ENCODE data around the gene INF2.

INF2 gene

DNA sequence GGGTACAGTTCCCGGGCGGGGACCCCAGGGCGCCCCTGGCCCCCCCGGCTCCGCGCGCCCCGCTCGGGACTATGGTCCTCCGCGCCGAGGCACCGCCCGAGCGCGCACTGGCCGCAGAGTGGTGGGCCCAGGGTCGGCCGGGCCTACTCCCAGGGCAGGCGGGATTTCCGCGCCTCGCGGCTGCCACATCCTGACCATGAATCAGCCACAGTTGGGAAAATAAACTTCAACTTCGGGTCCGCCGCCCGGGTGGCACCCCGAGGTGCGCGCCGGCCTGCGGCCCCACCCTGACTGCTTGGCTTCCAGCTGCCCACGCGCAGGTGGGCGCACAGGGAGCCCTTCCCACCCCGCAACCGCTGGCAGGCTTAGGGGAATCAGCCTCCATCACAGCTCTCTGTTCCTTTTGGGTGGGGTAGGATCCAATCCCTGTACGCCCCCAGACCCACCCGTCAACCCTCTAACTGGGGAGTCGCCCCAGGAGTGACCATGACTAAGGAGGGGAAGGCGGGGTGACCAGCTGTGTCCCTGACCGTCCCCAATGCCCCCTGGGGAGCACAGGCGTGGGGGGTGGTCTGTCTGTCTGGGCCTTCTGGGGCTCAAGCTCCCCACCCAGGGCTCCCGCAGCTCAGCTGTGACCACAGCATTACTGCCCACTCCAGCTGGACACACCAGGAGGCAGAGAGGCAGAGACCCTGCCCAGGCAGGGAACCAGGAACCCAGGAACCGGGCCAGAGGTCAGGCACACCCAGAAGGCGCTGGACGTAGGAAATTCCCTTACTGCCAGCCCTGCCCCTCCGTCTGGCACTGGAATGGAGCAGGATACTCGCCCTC lies 678 bp downstream of the INF2 start:
- no peak for DNase-seq (ENCODE audit: low spot score)

- DNase-seq (ENCODE audit: low spot score) = no peak
Measured at GRCh38 chr14:104690861-104691455, 1.5 kb downstream of the INF2 start.

- no peak for DNase-seq (ENCODE audit: low spot score)
Measured at GRCh38 chr14:104691546-104692260, 2.3 kb downstream of the INF2 start.

DNA sequence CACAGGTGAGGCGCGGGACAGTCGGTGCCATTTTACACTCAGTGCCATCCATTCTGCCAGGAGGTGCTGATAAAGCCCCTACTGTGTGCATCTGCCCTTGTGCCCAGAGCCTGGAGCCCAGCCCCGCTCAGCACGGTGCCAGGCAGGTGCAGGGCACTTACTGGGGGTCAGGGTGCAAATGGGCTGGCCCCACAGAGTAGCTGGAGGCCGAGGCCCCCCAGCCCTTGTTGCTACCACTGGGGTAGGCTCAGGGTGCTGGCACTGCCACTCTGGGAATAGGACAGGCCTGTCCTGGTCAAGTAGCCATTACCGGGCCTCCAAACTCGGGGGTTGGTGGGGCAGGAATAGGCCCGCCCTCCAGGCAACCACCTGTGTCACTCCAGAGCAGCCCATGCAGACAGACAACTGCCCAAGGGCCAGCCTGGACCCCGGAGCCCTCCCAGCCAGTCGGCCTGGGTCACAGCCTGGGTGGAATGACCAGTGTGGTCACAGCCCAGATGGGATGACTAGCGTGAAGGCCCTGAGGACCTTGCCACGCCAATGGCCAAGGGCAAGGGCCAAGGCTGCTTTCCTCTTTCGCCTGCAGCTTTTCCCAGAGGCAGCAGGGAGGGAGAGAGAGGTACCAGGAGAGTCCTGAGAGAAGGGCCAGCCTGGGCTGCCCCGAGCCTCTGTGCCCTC lies 3.0 kb downstream of the INF2 start:
- DNase-seq (ENCODE audit: low spot score) = no peak

GRCh38 chr14:104692939-104693315 lies 3.5 kb downstream of the INF2 start:
- no peak for DNase-seq (ENCODE audit: low spot score)

GRCh38 chr14:104693482-104694431 lies 4.3 kb downstream of the INF2 start:
- no peak for DNase-seq (ENCODE audit: low spot score)

DNA sequence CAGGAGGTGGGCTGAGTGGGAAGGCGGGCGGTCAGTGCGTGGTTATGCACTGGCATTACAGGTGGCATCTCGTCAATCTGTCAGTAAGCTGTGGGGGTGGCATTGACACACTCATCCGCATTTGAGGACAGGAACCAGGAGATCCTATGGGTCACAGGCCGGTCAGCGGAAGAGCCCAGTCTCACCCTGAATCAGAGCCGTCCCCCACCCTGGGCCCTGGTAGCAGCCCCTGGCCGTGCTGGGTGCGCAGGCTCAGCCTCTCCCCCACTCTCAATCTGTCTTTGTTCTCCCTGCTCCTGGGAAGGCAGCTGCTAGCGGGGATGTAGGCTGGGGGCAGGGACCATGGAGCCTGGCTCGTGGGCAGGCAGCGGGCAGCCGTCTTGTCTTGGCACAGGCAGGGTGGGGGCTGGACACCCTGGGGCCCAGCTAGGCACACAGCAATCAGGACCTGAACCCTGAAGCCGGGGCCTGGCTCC lies 5.1 kb downstream of the INF2 start:
- DNase-seq (ENCODE audit: low spot score) = peak; percentile 44

DNA sequence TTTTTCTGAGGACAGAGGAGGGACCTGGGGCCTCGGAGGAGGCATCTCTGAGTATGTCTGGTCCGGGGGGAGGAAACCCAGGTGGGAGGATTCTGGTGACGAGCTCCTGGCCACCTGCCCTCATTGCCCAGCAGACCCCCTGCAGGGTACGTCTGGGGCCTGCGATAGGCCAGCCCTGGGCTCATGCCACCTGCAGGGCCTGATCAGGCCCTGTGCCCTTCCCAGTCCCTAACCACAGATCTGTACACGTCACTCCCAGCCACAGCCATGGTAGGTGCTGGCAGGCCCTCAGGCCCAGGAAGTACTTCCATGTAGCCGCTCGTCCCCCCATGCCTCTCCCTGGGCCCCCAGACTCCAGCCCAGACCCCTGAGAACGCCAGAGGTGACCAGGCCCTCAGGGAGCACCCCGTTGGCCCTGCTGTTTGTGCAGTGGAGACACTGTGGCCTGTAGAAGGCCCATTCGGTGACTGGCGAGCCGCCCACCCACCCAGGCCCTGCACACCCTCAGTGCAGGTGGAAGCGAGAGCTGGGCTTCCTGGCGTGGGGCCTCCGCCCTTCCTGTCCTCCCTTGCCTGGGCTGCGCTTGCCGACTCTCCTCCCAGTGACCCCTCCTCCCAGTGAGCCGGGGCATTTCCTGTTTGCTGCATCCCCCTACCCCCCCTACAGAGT lies 5.7 kb downstream of the INF2 start:
- DNase-seq (ENCODE audit: low spot score) = peak; percentile 97

DNA sequence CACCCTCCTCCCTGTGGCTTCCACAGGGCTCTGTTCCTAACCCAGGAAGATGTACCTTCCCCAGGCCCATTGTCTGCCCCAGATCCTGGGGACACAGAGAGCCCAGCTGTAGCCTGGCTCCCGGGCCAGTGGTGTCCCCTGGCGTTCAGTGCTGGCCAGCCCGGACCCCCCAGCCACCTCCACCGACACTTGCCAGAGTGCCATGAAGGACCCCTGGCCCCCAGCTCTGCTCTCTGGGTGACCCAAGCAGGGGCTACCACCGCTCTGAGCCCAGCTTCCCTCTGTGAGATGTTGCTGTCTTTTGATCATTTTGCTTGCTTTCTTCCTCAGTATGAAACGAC lies 6.2 kb downstream of the INF2 start:
- DNase-seq (ENCODE audit: low spot score) = no peak

DNA sequence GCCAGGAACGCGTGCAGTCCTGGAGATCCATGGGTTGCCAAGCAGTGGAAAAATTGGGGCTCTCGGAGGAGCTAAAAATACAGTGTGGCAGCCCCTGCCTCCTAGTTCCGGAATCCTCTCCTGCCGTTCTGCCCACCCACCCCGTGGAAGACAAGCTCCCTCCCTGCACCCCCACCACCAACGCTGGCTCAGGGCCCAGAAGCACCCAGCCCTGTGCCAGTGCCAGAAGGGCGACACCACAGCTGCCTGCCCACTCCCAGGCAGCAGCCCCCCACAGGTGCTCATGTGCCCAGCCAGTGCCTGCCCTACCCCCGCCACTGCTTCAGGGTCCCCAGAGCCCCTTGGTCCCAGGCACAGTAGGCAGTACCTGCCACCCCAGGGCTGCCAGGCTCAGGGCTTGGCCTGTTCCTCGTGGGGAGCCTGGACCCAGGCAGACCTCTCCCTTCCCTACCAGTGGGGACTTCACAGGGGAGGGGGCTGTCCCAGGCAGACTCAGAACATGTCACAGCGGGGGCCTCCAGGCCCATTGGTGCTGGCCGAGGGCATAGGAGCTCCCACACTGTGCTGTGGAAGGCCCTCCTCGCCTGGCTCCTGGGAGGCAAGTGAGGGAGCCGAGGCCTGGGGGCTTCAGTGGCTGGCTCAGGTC lies 7.4 kb downstream of the INF2 start:
- no peak for DNase-seq (ENCODE audit: low spot score)

GRCh38 chr14:104697317-104697703 lies 7.9 kb downstream of the INF2 start:
- no peak for DNase-seq (ENCODE audit: low spot score)

DNA sequence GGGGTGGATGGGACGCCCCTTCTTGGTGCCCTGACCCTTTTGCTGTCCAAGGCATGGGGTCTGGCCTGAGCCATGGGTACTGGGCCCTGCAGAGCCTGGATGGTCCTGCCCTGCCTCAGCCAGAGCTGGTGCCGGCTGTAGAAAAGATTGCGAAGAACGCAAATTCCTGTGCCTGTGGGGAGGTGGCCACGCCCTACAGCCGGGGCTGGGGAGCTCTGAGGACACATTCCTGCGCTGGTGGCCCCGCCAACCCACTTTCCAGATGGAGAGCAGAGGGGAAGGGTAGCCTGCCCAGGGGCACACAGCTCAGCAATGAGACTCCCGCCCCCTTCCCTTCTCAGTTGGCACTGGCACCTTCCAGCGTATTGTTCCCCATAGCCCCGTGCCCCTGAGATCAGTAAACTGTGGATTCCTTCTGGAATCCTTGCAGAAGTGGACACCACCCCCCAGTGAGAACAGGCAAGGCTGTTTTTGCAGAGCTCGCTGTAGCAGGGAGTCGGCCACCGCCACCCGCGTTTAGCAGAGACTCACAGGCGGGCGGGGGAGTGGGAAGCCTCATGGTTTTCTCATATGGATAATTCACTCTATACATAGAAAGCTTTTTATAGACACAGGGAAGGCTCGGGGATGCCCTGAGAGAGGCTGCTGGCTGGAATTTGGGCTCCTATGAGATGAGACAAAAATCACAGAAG lies 8.6 kb downstream of the INF2 start:
- DNase-seq (ENCODE audit: low spot score) = peak; percentile 50

DNA sequence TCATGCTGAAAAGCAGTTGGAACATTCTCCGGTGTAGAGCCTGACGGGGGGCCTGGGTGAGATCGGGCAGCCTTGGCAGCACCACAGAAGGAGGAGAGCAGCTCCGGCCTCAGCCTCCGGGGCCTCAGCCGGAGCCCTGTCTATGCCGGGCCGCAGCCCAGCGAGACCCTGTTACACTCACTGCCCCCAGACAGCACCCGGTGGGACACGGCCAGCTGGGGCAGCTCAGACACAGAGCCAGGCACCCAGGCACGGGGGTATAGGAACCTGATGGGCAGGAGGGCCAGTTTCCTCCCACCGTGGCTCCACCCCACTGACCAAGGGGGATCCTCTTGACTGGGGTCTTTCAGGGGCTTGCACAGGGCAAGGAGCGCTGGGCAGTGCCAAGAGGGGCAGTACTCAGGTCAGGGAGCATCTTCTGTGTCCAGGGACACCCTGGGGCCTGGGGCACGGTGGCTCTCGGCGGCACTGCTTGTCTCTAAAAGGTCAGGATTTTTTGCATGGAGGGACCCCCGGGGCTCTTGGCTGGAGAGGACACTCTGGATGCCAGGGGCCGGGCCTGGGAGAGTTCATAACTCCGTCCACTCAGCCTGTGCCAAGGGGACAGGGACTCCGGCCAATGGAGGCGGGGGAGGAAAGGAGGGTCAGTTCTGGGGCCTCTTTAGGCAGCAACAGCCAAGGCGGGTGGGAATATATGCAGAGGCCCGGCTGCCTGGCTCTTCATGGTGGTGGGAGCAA lies 9.4 kb downstream of the INF2 start:
- no peak for DNase-seq (ENCODE audit: low spot score)

GRCh38 chr14:104699426-104699748 lies 10.0 kb downstream of the INF2 start:
- DNase-seq (ENCODE audit: low spot score) = no peak

GRCh38 chr14:104700225-104700651 lies 10.8 kb downstream of the INF2 start:
- no peak for DNase-seq (ENCODE audit: low spot score)

GRCh38 chr14:104700747-104701217 lies 11.4 kb downstream of the INF2 start:
- no peak for DNase-seq (ENCODE audit: low spot score)

GRCh38 chr14:104701383-104702076 lies 12.1 kb downstream of the INF2 start:
- no peak for DNase-seq (ENCODE audit: low spot score)

GRCh38 chr14:104702106-104702505 lies 12.7 kb downstream of the INF2 start:
- DNase-seq (ENCODE audit: low spot score) = no peak

Measured in SW480 (cell line).